HEK293 (cell line): ENCODE data around the gene HSDL2.

Experiments
- CTCF ChIP-seq: fragments of 450-650 bp; formaldehyde crosslinking; IDR thresholded peaks from 2 replicates; pipeline ENCODE4 v1.5.1; 2016; ENCODE audit warnings: missing biosample characterization, missing genetic modification characterization
- ZBTB8A ChIP-seq: fragments of 450-650 bp; formaldehyde crosslinking; IDR thresholded peaks from 2 replicates; pipeline ENCODE4 v1.5.1; 2016; ENCODE audit warnings: missing biosample characterization, missing genetic modification characterization
- ZNF121 ChIP-seq: fragments of 450-650 bp; formaldehyde crosslinking; IDR thresholded peaks from 2 replicates; pipeline ENCODE4 v1.5.1; 2016; ENCODE audit warnings: missing biosample characterization, missing genetic modification characterization
- ZNF521 ChIP-seq: fragments of 450-650 bp; formaldehyde crosslinking; IDR thresholded peaks from 2 replicates; pipeline ENCODE4 v1.5.1; 2017; ENCODE audit warnings: missing biosample characterization, mild to moderate bottlenecking, missing genetic modification characterization

GRCh38 chr9:112493393-112494137 is 113.7 kb downstream of the HSDL2 start:
- TF ChIP-seq CTCF (tag by site-specific recombination) (no peak), ZNF121 (tag by site-specific recombination) (no peak), ZNF521 (tag by site-specific recombination) (no peak), ZBTB8A (no peak)
